ENCODE results near the gene DSG4.

GRCh38 chr18:31410716-31411483 lies 34.3 kb downstream of the DSG4 start:
- TF ChIP-seq, protein P1, sequence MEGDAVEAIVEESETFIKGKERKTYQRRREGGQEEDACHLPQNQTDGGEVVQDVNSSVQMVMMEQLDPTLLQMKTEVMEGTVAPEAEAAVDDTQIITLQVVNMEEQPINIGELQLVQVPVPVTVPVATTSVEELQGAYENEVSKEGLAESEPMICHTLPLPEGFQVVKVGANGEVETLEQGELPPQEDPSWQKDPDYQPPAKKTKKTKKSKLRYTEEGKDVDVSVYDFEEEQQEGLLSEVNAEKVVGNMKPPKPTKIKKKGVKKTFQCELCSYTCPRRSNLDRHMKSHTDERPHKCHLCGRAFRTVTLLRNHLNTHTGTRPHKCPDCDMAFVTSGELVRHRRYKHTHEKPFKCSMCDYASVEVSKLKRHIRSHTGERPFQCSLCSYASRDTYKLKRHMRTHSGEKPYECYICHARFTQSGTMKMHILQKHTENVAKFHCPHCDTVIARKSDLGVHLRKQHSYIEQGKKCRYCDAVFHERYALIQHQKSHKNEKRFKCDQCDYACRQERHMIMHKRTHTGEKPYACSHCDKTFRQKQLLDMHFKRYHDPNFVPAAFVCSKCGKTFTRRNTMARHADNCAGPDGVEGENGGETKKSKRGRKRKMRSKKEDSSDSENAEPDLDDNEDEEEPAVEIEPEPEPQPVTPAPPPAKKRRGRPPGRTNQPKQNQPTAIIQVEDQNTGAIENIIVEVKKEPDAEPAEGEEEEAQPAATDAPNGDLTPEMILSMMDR (IDR thresholded peaks at IDR 0.05): no peak
- no peak for TF ChIP-seq POLR2A (IDR thresholded peaks at IDR 0.05)

All from testis (tissue), 2 donors.